ENCODE data around the gene DHDH. TPM values are rescaled to one million over a fixed set of nuclear protein-coding genes. Genes with fewer than 3 reads are reported as not detected.
"Not testable (repeated sequence)": the region's sequence is repeated elsewhere in the genome, so short reads cannot be mapped to it uniquely, and the experiment has no call there.

DHDH gene
- total RNA-seq, 1 donor from 2014 or later = 1.0 TPM

GRCh38 chr19:48913114-48913889 lies 20.2 kb upstream of the DHDH start:
- TF ChIP-seq CTCF (IDR thresholded peaks at IDR 0.05; ENCODE audit: insufficient read depth, low read length, poor library complexity, severe bottlenecking) = no peak
- Histone ChIP-seq H3K36me3 (ENCODE audit: control insufficient read depth, insufficient read depth, low read length) (no peaks in the 10 kb centered on the region), H3K27me3 (ENCODE audit: control insufficient read depth, insufficient read depth, low read length) (no peaks in the 10 kb centered on the region), H3K4me3 (ENCODE audit: low read depth, low read length) (no peak overlapping the region)
- DNase-seq (ENCODE audit: low read depth) = no peak

DNA sequence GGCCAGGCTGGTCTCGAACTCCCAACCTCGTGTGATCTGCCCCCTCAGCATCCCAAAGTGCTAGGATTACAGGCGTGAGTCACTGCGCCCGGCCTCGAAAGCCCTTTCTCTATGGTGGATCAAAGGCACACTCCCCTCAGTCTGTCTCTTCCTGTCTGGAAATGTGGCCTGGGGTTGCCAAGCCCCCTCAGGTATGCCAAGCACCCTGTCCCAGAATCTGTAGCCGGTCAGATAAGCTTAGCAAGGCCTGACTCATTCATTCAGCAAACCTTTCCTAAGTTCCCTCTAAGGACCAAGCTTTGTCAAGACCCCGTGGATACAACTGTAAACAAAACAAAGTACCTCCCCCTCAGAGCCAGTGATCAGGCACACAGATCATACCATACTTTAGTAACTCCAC lies 19.3 kb upstream of the DHDH start:
- H3K4me3 ChIP-seq (ENCODE audit: low read depth, low read length) = no peak overlapping the region
- no peak for DNase-seq (ENCODE audit: low read depth)
- no peaks in the 10 kb centered on the region for H3K27me3 ChIP-seq (ENCODE audit: control insufficient read depth, insufficient read depth, low read length)
- TF ChIP-seq CTCF (IDR thresholded peaks at IDR 0.05; ENCODE audit: insufficient read depth, low read length, poor library complexity, severe bottlenecking) = no peak
- H3K36me3 ChIP-seq (ENCODE audit: control insufficient read depth, insufficient read depth, low read length) = no peaks in the 10 kb centered on the region

GRCh38 chr19:48915757-48916156 lies 17.7 kb upstream of the DHDH start:
- DNase-seq (ENCODE audit: low read depth) = no peak
- no peaks in the 10 kb centered on the region for H3K36me3 ChIP-seq (ENCODE audit: control insufficient read depth, insufficient read depth, low read length)
- no peaks in the 10 kb centered on the region for H3K27me3 ChIP-seq (ENCODE audit: control insufficient read depth, insufficient read depth, low read length)
- no peak overlapping the region for H3K4me3 ChIP-seq (ENCODE audit: low read depth, low read length)
- no peak for TF ChIP-seq CTCF (IDR thresholded peaks at IDR 0.05; ENCODE audit: insufficient read depth, low read length, poor library complexity, severe bottlenecking)

GRCh38 chr19:48918071-48918470 lies 15.4 kb upstream of the DHDH start:
- no peak for TF ChIP-seq CTCF (IDR thresholded peaks at IDR 0.05; ENCODE audit: insufficient read depth, low read length, poor library complexity, severe bottlenecking)
- no peak for DNase-seq (ENCODE audit: low read depth)
- Histone ChIP-seq H3K27me3 (ENCODE audit: control insufficient read depth, insufficient read depth, low read length) (no peaks in the 10 kb centered on the region), H3K4me3 (ENCODE audit: low read depth, low read length) (no peak overlapping the region), H3K36me3 (ENCODE audit: control insufficient read depth, insufficient read depth, low read length) (no peaks in the 10 kb centered on the region)

- Histone ChIP-seq H3K27me3 (ENCODE audit: control insufficient read depth, insufficient read depth, low read length) (no peaks in the 10 kb centered on the region), H3K4me3 (ENCODE audit: low read depth, low read length) (no peak overlapping the region), H3K36me3 (ENCODE audit: control insufficient read depth, insufficient read depth, low read length) (no peaks in the 10 kb centered on the region)
- DNase-seq (ENCODE audit: low read depth) = no peak
- no peak for TF ChIP-seq CTCF (IDR thresholded peaks at IDR 0.05; ENCODE audit: insufficient read depth, low read length, poor library complexity, severe bottlenecking)
Measured at GRCh38 chr19:48918801-48919247, 14.7 kb upstream of the DHDH start.

DNA sequence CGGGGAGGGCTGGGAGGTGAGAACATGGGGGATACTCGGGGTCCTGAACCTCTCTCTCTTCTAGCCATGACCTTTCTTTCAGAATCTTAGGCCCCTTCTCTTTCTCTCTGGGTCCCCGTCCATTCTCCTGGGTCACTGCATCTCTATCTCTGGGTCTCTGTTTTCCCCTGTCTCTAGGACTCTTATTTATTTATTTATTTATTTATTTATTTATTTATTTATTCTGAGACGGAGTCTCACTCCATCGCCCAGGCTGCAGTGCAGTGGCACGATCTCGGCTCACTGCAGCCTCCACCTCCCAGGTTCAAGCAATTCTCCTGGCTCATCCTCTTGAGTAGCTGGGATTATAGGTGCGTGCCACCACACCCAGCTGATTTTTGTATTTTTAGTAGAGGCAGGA lies 14.2 kb upstream of the DHDH start:
- H3K4me3 ChIP-seq (ENCODE audit: low read depth, low read length); H3K27me3 ChIP-seq (ENCODE audit: control insufficient read depth, insufficient read depth, low read length); H3K36me3 ChIP-seq (ENCODE audit: control insufficient read depth, insufficient read depth, low read length); DNase-seq (ENCODE audit: low read depth): not testable (repeated sequence)

Data from kidney epithelial cell (primary cell).